ENCODE data around the gene GOLGA8B.
"Not testable (repeated sequence)": the region's sequence is repeated elsewhere in the genome, so short reads cannot be mapped to it uniquely, and the experiment has no call there.

Gene GOLGA8B

GRCh38 chr15:34585966-34586365 lies 2.5 kb upstream of the GOLGA8B start:
- H3K36me3 ChIP-seq (ENCODE audit: control insufficient read depth, insufficient read depth, low read length); H3K27ac ChIP-seq (ENCODE audit: low read depth, low read length); H3K4me3 ChIP-seq (ENCODE audit: low read length); H3K4me1 ChIP-seq (ENCODE audit: control insufficient read depth, insufficient read depth, low read length); H3K9ac ChIP-seq (ENCODE audit: low read length); H3K27me3 ChIP-seq (ENCODE audit: control insufficient read depth, insufficient read depth, low read length): not testable (repeated sequence)

- Histone ChIP-seq H3K4me3 (ENCODE audit: low read length) (no peak overlapping the region), H3K9ac (ENCODE audit: low read length) (no peak overlapping the region), H3K27me3 (ENCODE audit: control insufficient read depth, insufficient read depth, low read length) (peaks cover 3% of the 10 kb centered on the region), H3K4me1 (ENCODE audit: control insufficient read depth, insufficient read depth, low read length) (no peaks in the 10 kb centered on the region), H3K27ac (ENCODE audit: low read depth, low read length) (no peak overlapping the region), H3K36me3 (ENCODE audit: control insufficient read depth, insufficient read depth, low read length) (no peaks in the 10 kb centered on the region)
Observed at GRCh38 chr15:34584996-34585395, 1.5 kb upstream of the GOLGA8B start.

- Histone ChIP-seq H3K4me3 (ENCODE audit: low read length) (peak overlapping the region; percentile 76), H3K36me3 (ENCODE audit: control insufficient read depth, insufficient read depth, low read length) (no peaks in the 10 kb centered on the region), H3K4me1 (ENCODE audit: control insufficient read depth, insufficient read depth, low read length) (no peaks in the 10 kb centered on the region), H3K9ac (ENCODE audit: low read length) (no peak overlapping the region), H3K27me3 (ENCODE audit: control insufficient read depth, insufficient read depth, low read length) (peaks cover 3% of the 10 kb centered on the region), H3K27ac (ENCODE audit: low read depth, low read length) (no peak overlapping the region)
Observed at GRCh38 chr15:34584330-34584668, 848 bp upstream of the GOLGA8B start.

- Histone ChIP-seq H3K36me3 (ENCODE audit: control insufficient read depth, insufficient read depth, low read length) (no peaks in the 10 kb centered on the region), H3K4me3 (ENCODE audit: low read length) (peak overlapping the region; percentile 76), H3K27ac (ENCODE audit: low read depth, low read length) (no peak overlapping the region), H3K9ac (ENCODE audit: low read length) (no peak overlapping the region), H3K4me1 (ENCODE audit: control insufficient read depth, insufficient read depth, low read length) (no peaks in the 10 kb centered on the region), H3K27me3 (ENCODE audit: control insufficient read depth, insufficient read depth, low read length) (peaks cover 3% of the 10 kb centered on the region)
Observed at GRCh38 chr15:34582461-34583371, 735 bp downstream of the GOLGA8B start.

GRCh38 chr15:34581687-34582460 lies 1.6 kb downstream of the GOLGA8B start:
- not testable (repeated sequence) for H3K4me1 ChIP-seq (ENCODE audit: control insufficient read depth, insufficient read depth, low read length); H3K9ac ChIP-seq (ENCODE audit: low read length); H3K36me3 ChIP-seq (ENCODE audit: control insufficient read depth, insufficient read depth, low read length); H3K27ac ChIP-seq (ENCODE audit: low read depth, low read length); H3K27me3 ChIP-seq (ENCODE audit: control insufficient read depth, insufficient read depth, low read length)
- peak overlapping the region; percentile 76 for H3K4me3 ChIP-seq (ENCODE audit: low read length)

GRCh38 chr15:34581043-34581365 lies 2.4 kb downstream of the GOLGA8B start:
- H3K27me3 ChIP-seq (ENCODE audit: control insufficient read depth, insufficient read depth, low read length): peaks cover 3% of the 10 kb centered on the region
- H3K27ac ChIP-seq (ENCODE audit: low read depth, low read length): no peak overlapping the region
- no peaks in the 10 kb centered on the region for H3K36me3 ChIP-seq (ENCODE audit: control insufficient read depth, insufficient read depth, low read length)
- H3K4me1 ChIP-seq (ENCODE audit: control insufficient read depth, insufficient read depth, low read length): no peaks in the 10 kb centered on the region
- no peak overlapping the region for H3K9ac ChIP-seq (ENCODE audit: low read length)
- no peak overlapping the region for H3K4me3 ChIP-seq (ENCODE audit: low read length)

- not testable (repeated sequence) for H3K27ac ChIP-seq (ENCODE audit: low read depth, low read length); H3K9ac ChIP-seq (ENCODE audit: low read length); H3K4me1 ChIP-seq (ENCODE audit: control insufficient read depth, insufficient read depth, low read length)
Observed at GRCh38 chr15:34580251-34581042, 3.0 kb downstream of the GOLGA8B start.

GRCh38 chr15:34578283-34578674 lies 5.2 kb downstream of the GOLGA8B start:
- Histone ChIP-seq H3K27me3 (ENCODE audit: control insufficient read depth, insufficient read depth, low read length) (no peaks in the 10 kb centered on the region), H3K9ac (ENCODE audit: low read length) (no peak overlapping the region), H3K36me3 (ENCODE audit: control insufficient read depth, insufficient read depth, low read length) (no peaks in the 10 kb centered on the region)

More at GRCh38 chr15:34580251-34581042, 3.0 kb downstream of the GOLGA8B start:
- H3K36me3 ChIP-seq (ENCODE audit: control insufficient read depth, insufficient read depth, low read length); H3K4me3 ChIP-seq (ENCODE audit: low read length); H3K27me3 ChIP-seq (ENCODE audit: control insufficient read depth, insufficient read depth, low read length): not testable (repeated sequence)

GRCh38 chr15:34577658-34578282 lies 5.7 kb downstream of the GOLGA8B start:
- H3K36me3 ChIP-seq (ENCODE audit: control insufficient read depth, insufficient read depth, low read length): not testable (repeated sequence)

More at GRCh38 chr15:34578283-34578674, 5.2 kb downstream of the GOLGA8B start:
- no peaks in the 10 kb centered on the region for H3K4me1 ChIP-seq (ENCODE audit: control insufficient read depth, insufficient read depth, low read length)
- no peak overlapping the region for H3K27ac ChIP-seq (ENCODE audit: low read depth, low read length)
- no peak overlapping the region for H3K4me3 ChIP-seq (ENCODE audit: low read length)

GRCh38 chr15:34575035-34575434 lies 8.4 kb downstream of the GOLGA8B start:
- H3K4me3 ChIP-seq (ENCODE audit: low read length); H3K27me3 ChIP-seq (ENCODE audit: control insufficient read depth, insufficient read depth, low read length); H3K36me3 ChIP-seq (ENCODE audit: control insufficient read depth, insufficient read depth, low read length); H3K9ac ChIP-seq (ENCODE audit: low read length); H3K27ac ChIP-seq (ENCODE audit: low read depth, low read length); H3K4me1 ChIP-seq (ENCODE audit: control insufficient read depth, insufficient read depth, low read length): not testable (repeated sequence)

More at GRCh38 chr15:34577658-34578282, 5.7 kb downstream of the GOLGA8B start:
- not testable (repeated sequence) for H3K9ac ChIP-seq (ENCODE audit: low read length); H3K4me3 ChIP-seq (ENCODE audit: low read length); H3K27me3 ChIP-seq (ENCODE audit: control insufficient read depth, insufficient read depth, low read length); H3K27ac ChIP-seq (ENCODE audit: low read depth, low read length); H3K4me1 ChIP-seq (ENCODE audit: control insufficient read depth, insufficient read depth, low read length)

GRCh38 chr15:34572921-34573320 lies 10.5 kb downstream of the GOLGA8B start:
- not testable (repeated sequence) for H3K4me3 ChIP-seq (ENCODE audit: low read length); H3K36me3 ChIP-seq (ENCODE audit: control insufficient read depth, insufficient read depth, low read length); H3K9ac ChIP-seq (ENCODE audit: low read length); H3K4me1 ChIP-seq (ENCODE audit: control insufficient read depth, insufficient read depth, low read length); H3K27me3 ChIP-seq (ENCODE audit: control insufficient read depth, insufficient read depth, low read length); H3K27ac ChIP-seq (ENCODE audit: low read depth, low read length)

Measured in rectal smooth muscle tissue (tissue), 1 donor.